ENCODE results near the gene TRIB2.

Gene TRIB2

GRCh38 chr2:12720278-12720620, 3.5 kb downstream of the TRIB2 start:
- DNase-seq (ENCODE audit: low read depth in 2 of 2), result no peak

GRCh38 chr2:12720754-12721378, 4.1 kb downstream of the TRIB2 start:
- no peak for DNase-seq (ENCODE audit: low read depth in 2 of 2)

GRCh38 chr2:12721566-12722446, 5.1 kb downstream of the TRIB2 start:
- DNase-seq (ENCODE audit: low read depth in 2 of 2), result no peak

GRCh38 chr2:12722447-12723316, 5.9 kb downstream of the TRIB2 start:
- no peak for DNase-seq (ENCODE audit: low read depth in 2 of 2)

- DNase-seq (ENCODE audit: low read depth in 2 of 2), result no peak
Observed at GRCh38 chr2:12723736-12724463, 7.2 kb downstream of the TRIB2 start.

- no peak for DNase-seq (ENCODE audit: low read depth in 2 of 2)
Observed at GRCh38 chr2:12725233-12726187, 8.8 kb downstream of the TRIB2 start.

GRCh38 chr2:12726271-12726670, 9.5 kb downstream of the TRIB2 start:
- no peak for DNase-seq (ENCODE audit: low read depth in 2 of 2)

- no peak for DNase-seq (ENCODE audit: low read depth in 2 of 2)
Observed at GRCh38 chr2:12727065-12727464, 10.3 kb downstream of the TRIB2 start.

GRCh38 chr2:12727641-12728040, 10.9 kb downstream of the TRIB2 start:
- no peak for DNase-seq (ENCODE audit: low read depth in 2 of 2)

GRCh38 chr2:12728221-12728777, 11.6 kb downstream of the TRIB2 start:
- no peak for DNase-seq (ENCODE audit: low read depth in 2 of 2)

GRCh38 chr2:12730265-12730664, 13.5 kb downstream of the TRIB2 start:
- no peak for DNase-seq (ENCODE audit: low read depth in 2 of 2)

- no peak for DNase-seq (ENCODE audit: low read depth in 2 of 2)
Observed at GRCh38 chr2:12731701-12732280, 15.1 kb downstream of the TRIB2 start.

- no peak for DNase-seq (ENCODE audit: low read depth in 2 of 2)
Observed at GRCh38 chr2:12732651-12733050, 15.9 kb downstream of the TRIB2 start.

GRCh38 chr2:12733846-12734245, 17.1 kb downstream of the TRIB2 start:
- DNase-seq (ENCODE audit: low read depth in 2 of 2), result no peak

GRCh38 chr2:12734914-12735654, 18.3 kb downstream of the TRIB2 start:
- no peak for DNase-seq (ENCODE audit: low read depth in 2 of 2)

- no peak for DNase-seq (ENCODE audit: low read depth in 2 of 2)
Observed at GRCh38 chr2:12737297-12737696, 20.6 kb downstream of the TRIB2 start.

- no peak for DNase-seq (ENCODE audit: low read depth in 2 of 2)
Observed at GRCh38 chr2:12737738-12738485, 21.2 kb downstream of the TRIB2 start.

GRCh38 chr2:12739721-12740254, 23.1 kb downstream of the TRIB2 start:
- no peak for DNase-seq (ENCODE audit: low read depth in 2 of 2)
